GM23338 (cell line): ENCODE results near the gene NAA11. TPM values are rescaled to one million over a fixed set of nuclear protein-coding genes. Genes with fewer than 3 reads are reported as not detected.

Experiments
- ATAC-seq: fragments of 200-7000 bp; cut with Tn5 transposase; 3 replicates; pipeline ENCODE4 v1.9.1; 2020
- DNase-seq: peaks from one replicate; pipeline ENCODE4 v3.0.0-alpha.2; 2015; ENCODE audit warnings: low spot score
- H2AFZ ChIP-seq: fragments of 200-600 bp; sonication (generic); 2 replicates; pipeline ENCODE4 v1.8.0; 2016; ENCODE audit warnings: antibody characterized with exemption, mild to moderate bottlenecking, moderate library complexity
- H3F3A ChIP-seq: fragments of 200-600 bp; sonication (generic); replicated peaks from 2 replicates; pipeline ENCODE4 v1.8.0; 2017; ENCODE audit warnings: antibody characterized with exemption, mixed run types, low read depth
- H3K27ac ChIP-seq: fragments of 200-600 bp; sonication (generic); 2 replicates; pipeline ENCODE4 v1.6.1; 2016; ENCODE audit warnings: low read depth
- H3K27me3 ChIP-seq: fragments of 200-600 bp; sonication (generic); 2 replicates; pipeline ENCODE4 v1.8.0; 2016; ENCODE audit warnings: mild to moderate bottlenecking, mixed run types, moderate library complexity; ENCODE audit not compliant: insufficient read depth
- H3K36me3 ChIP-seq: fragments of 200-600 bp; sonication (generic); 2 replicates; pipeline ENCODE4 v1.8.0; 2016; ENCODE audit warnings: mild to moderate bottlenecking; ENCODE audit not compliant: insufficient read depth
- H3K4me1 ChIP-seq: fragments of 200-600 bp; sonication (generic); 2 replicates; pipeline ENCODE4 v1.8.0; 2016; ENCODE audit warnings: mild to moderate bottlenecking, moderate library complexity; ENCODE audit not compliant: insufficient read depth
- H3K4me2 ChIP-seq: fragments of 200-600 bp; sonication (generic); 2 replicates; pipeline ENCODE4 v1.7.1; 2017; ENCODE audit warnings: mixed run types
- H3K4me3 ChIP-seq: fragments of 200-600 bp; sonication (generic); 2 replicates; pipeline ENCODE4 v1.6.1; 2016; ENCODE audit warnings: mixed run types
- H3K79me2 ChIP-seq: fragments of 200-600 bp; sonication (generic); replicated peaks from 2 replicates; pipeline ENCODE4 v1.8.0; 2017; ENCODE audit warnings: mild to moderate bottlenecking; ENCODE audit not compliant: insufficient read depth
- H3K9me2 ChIP-seq: fragments of 200-600 bp; sonication (generic); 2 replicates; pipeline ENCODE4 v1.8.0; 2017; ENCODE audit not compliant: insufficient read depth
- H4K20me1 ChIP-seq: fragments of 200-600 bp; sonication (generic); replicated peaks from 2 replicates; pipeline ENCODE4 v1.8.0; 2017; ENCODE audit warnings: mild to moderate bottlenecking; ENCODE audit not compliant: insufficient read depth
- H3K27ac Mint-ChIP-seq: 2 replicates; pipeline ENCODE4 v1.8.0; 2020; ENCODE audit warnings: inconsistent platforms, mild to moderate bottlenecking, moderate library complexity, mixed read lengths
- H3K27me3 Mint-ChIP-seq: 3 replicates; pipeline ENCODE4 v1.8.0; 2022; ENCODE audit warnings: low read depth, mild to moderate bottlenecking, moderate library complexity, mixed read lengths, inconsistent platforms; ENCODE audit not compliant: insufficient read depth, poor library complexity
- H3K36me3 Mint-ChIP-seq: 3 replicates; pipeline ENCODE4 v1.8.0; 2021; ENCODE audit warnings: low read depth, mild to moderate bottlenecking, inconsistent platforms, moderate library complexity, mixed read lengths
- H3K4me1 Mint-ChIP-seq: 3 replicates; pipeline ENCODE4 v1.8.0; 2020; ENCODE audit warnings: mild to moderate bottlenecking, inconsistent platforms, mixed read lengths
- H3K4me3 Mint-ChIP-seq: 3 replicates; pipeline ENCODE4 v1.8.0; 2021; ENCODE audit warnings: moderate library complexity, mild to moderate bottlenecking, inconsistent platforms, mixed read lengths
- H3K9me3 Mint-ChIP-seq: 3 replicates; pipeline ENCODE4 v1.8.0; 2020; ENCODE audit warnings: moderate library complexity, mild to moderate bottlenecking, inconsistent platforms, mixed read lengths
- NANOG ChIP-seq: IDR thresholded peaks from 2 replicates; pipeline ENCODE4 v1.6.1; 2016; ENCODE audit warnings: antibody characterized with exemption, borderline replicate concordance
- POLR2AphosphoS5 ChIP-seq: IDR thresholded peaks from 2 replicates; pipeline ENCODE4 v1.6.1; 2016; ENCODE audit warnings: antibody characterized with exemption, low read depth
- STAT1 ChIP-seq: IDR thresholded peaks from one replicate; pipeline ENCODE4 v1.6.1; 2016; ENCODE audit warnings: antibody characterized with exemption; ENCODE audit not compliant: unreplicated experiment
- ZNF114 ChIP-seq: fragments of 250-450 bp; sonication (Bioruptor Pico); IDR thresholded peaks from 2 replicates; pipeline ENCODE4 v1.5.0; 2020; ENCODE audit warnings: mild to moderate bottlenecking, moderate library complexity
- ZNF462 ChIP-seq: fragments of 250-450 bp; sonication (Bioruptor Pico); IDR thresholded peaks from 2 replicates; pipeline ENCODE4 v1.5.0; 2020; ENCODE audit warnings: mild to moderate bottlenecking, moderate library complexity
- polyA plus RNA-seq: library from polyadenylated mRNA; unstranded; fragments of >200 nt; fragmentation: Nextera tagmentation; extraction: Ambion mirVana; gene quantifications from 2 replicates; pipeline ENCODE4 v1.2.1, GENCODE V29; 2016
- total RNA-seq: library from RNA; depleted of rRNA; stranded (reverse); fragments of >200 nt; shearing (Covaris generic); gene quantifications from 2 replicates; pipeline ENCODE4 v1.2.3, GENCODE V29; 2014

NAA11 gene
- total and polyA plus RNA-seq, 2 experiments from 2014 or later: not detected

- Mint-ChIP-seq H3K27me3 (no peaks in the 10 kb centered on the region), H3K9me3 (no peaks in the 10 kb centered on the region), H3K27ac (no peak overlapping the region)
Observed at GRCh38 chr4:79311279-79311678, 14.6 kb downstream of the NAA11 start.

GRCh38 chr4:79308971-79309370 lies 16.9 kb downstream of the NAA11 start:
- no peak overlapping the region for H3K27ac Mint-ChIP-seq
- Histone ChIP-seq H3F3A (no peaks in the 10 kb centered on the region), H3K79me2 (no peaks in the 10 kb centered on the region), H3K9me2 (0 out of 2 replicates have a peak, but pooled peaks cover 2% of the 10 kb centered on the region), H3K4me2 (no peak overlapping the region), H3K27ac (no peak overlapping the region), H3K36me3 (no peaks in the 10 kb centered on the region), H3K4me1 (no peaks in the 10 kb centered on the region), H4K20me1 (no peaks in the 10 kb centered on the region), H3K4me3 (no peak overlapping the region), H3K27me3 (no peaks in the 10 kb centered on the region), H2AFZ (no peak overlapping the region)
- ATAC-seq (no peak), DNase-seq (no peak)
- no peak for TF ChIP-seq POLR2AphosphoS5
- no peak for TF ChIP-seq ZNF114
- no peak for TF ChIP-seq NANOG
- no peak for TF ChIP-seq ZNF462 (CRISPR knock-in tag)
- no peak for TF ChIP-seq STAT1
- H3K27me3 Mint-ChIP-seq: no peaks in the 10 kb centered on the region
- H3K4me1 Mint-ChIP-seq: no peaks in the 10 kb centered on the region
- H3K36me3 Mint-ChIP-seq: no peaks in the 10 kb centered on the region
- H3K4me3 Mint-ChIP-seq: no peak overlapping the region
- no peaks in the 10 kb centered on the region for H3K9me3 Mint-ChIP-seq

More at GRCh38 chr4:79311279-79311678, 14.6 kb downstream of the NAA11 start:
- no peak overlapping the region for H3K27ac ChIP-seq
- H3K4me2 ChIP-seq: no peak overlapping the region
- no peak overlapping the region for H3K4me3 Mint-ChIP-seq
- no peak overlapping the region for H3K4me3 ChIP-seq
- H3K79me2 ChIP-seq: no peaks in the 10 kb centered on the region
- H3K36me3 ChIP-seq: no peaks in the 10 kb centered on the region
- no peak for ATAC-seq
- H3K9me2 ChIP-seq: 0 out of 2 replicates have a peak, but pooled peaks cover 2% of the 10 kb centered on the region
- no peak for TF ChIP-seq NANOG
- H3K36me3 Mint-ChIP-seq: no peaks in the 10 kb centered on the region
- no peaks in the 10 kb centered on the region for H3K27me3 ChIP-seq
- H3K4me1 Mint-ChIP-seq: no peaks in the 10 kb centered on the region
- H2AFZ ChIP-seq: no peak overlapping the region
- DNase-seq: no peak
- H4K20me1 ChIP-seq: no peaks in the 10 kb centered on the region
- H3K4me1 ChIP-seq: no peaks in the 10 kb centered on the region
- no peaks in the 10 kb centered on the region for H3F3A ChIP-seq
